Measurements from ENCODE around the gene KLK2. TPM values are rescaled to one million over a fixed set of nuclear protein-coding genes. Genes with fewer than 3 reads are reported as not detected.
"Not testable (repeated sequence)": the region's sequence is repeated elsewhere in the genome, so short reads cannot be mapped to it uniquely, and the experiment has no call there.

KLK2 gene
- total and polyA plus RNA-seq, 10 donors: 0.37 to 1.2 (median 0.65) TPM; not detected in 5

DNA sequence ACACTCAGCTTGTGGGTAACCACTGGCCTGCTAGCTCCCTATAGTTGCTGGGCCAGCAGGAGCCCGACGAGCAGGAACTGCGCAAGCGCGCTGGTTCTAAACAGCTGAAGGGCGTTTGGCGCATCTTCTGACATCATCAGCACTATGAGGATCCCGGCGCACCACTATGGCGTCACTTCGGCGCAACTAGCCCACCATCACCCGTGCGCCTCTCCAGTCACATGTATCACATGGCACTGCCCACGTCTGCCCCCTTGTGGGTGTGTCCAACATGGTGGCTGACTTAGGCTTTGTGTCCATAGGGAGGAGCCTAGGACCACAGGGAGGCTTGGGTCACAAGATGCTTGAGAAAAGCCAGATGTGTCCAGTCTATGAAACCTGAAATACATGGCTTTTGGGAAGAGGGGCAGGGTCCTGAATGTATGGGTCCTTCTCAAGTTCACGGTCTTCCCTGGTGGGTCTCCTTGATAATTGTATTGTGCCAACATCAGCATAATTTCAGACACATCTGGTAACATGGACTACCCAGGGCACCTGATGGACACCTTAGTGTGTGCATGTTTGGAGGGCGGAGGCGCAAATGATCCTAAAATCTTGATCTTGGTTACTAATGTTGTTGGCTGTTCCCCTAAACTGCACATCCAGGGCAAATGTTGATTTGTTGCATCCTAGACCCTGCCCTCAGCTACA lies 20.0 kb downstream of the KLK2 start:
- Histone ChIP-seq H3K4me1 (no peaks in the 10 kb centered on the region), H3K27me3 (replicated peaks in 1 of 7) (peaks cover 0 to 55% (median 0%) of the 10 kb centered on the region in 7 donors), H3K27ac (no peak overlapping the region), H3K9me3 (peaks cover 0 to 9% (median 2%) of the 10 kb centered on the region in 8 donors), H3K36me3 (no peaks in the 10 kb centered on the region), H3K4me3 (no peak overlapping the region)
- no peak for DNase-seq
- intact Hi-C loops (cut with DNase I; ENCODE audit: low total_unique reads): no loop called here
- TF ChIP-seq POLR2A (IDR thresholded peaks at IDR 0.05) (no peak), POLR2AphosphoS5 (IDR thresholded peaks at IDR 0.05) (no peak)
- TF ChIP-seq, protein P1, sequence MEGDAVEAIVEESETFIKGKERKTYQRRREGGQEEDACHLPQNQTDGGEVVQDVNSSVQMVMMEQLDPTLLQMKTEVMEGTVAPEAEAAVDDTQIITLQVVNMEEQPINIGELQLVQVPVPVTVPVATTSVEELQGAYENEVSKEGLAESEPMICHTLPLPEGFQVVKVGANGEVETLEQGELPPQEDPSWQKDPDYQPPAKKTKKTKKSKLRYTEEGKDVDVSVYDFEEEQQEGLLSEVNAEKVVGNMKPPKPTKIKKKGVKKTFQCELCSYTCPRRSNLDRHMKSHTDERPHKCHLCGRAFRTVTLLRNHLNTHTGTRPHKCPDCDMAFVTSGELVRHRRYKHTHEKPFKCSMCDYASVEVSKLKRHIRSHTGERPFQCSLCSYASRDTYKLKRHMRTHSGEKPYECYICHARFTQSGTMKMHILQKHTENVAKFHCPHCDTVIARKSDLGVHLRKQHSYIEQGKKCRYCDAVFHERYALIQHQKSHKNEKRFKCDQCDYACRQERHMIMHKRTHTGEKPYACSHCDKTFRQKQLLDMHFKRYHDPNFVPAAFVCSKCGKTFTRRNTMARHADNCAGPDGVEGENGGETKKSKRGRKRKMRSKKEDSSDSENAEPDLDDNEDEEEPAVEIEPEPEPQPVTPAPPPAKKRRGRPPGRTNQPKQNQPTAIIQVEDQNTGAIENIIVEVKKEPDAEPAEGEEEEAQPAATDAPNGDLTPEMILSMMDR (IDR thresholded peaks at IDR 0.05 in 8 of 11, conservative IDR thresholded peaks at IDR 0.05 in 3 of 11): no peak
- WGBS, 5 donors: 90 to 91% (median 90%) methylated on average over 18 of the region's 18 CpGs

DNA sequence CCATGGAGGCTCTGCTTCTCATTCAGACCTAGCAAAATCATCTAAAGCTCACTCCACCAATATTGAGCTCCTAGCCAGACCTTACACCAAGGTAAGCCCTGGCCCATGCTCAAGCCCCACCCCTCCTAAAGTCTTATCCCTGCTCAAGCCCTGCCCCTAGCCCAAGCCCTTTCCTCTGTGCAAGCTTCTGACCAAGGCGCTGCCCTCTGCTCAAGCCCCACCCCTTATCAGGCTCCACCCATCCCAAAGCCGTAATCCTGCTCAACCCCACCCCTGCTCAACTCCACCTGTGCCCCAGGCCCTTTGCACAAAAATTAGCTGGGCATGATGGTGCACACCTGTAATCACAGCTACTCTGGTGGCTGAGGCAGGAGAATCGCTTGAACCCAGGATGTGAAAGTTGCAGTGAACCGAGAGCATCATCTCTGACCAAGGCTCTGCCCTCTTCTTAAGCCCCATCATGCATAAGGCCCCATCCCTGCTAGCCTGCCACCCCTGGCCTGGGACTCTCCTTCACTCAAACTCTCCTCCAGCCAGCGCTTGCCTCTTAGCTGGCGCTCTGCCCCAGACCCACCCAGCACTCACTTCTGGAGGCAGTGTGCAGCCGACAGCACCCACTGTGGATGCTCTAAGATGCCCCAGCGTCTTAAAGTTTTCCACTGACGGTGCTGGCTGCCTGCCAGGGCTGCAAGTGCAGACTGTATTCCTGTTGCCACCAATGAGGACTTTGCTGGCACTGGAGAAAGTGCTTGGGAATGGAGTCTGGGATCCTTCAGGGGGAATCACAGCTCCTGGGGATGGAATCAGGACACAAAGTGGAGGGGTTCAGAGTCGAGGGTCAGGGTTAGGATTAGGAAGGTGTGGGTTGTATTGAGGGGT lies 21.5 kb downstream of the KLK2 start:
- intact Hi-C loops (cut with DNase I; ENCODE audit: low total_unique reads): no loop called here
- TF ChIP-seq POLR2AphosphoS5 (IDR thresholded peaks at IDR 0.05) (no peak), POLR2A (IDR thresholded peaks at IDR 0.05) (no peak)
- TF ChIP-seq, protein P1 (IDR thresholded peaks at IDR 0.05 in 8 of 11, conservative IDR thresholded peaks at IDR 0.05 in 3 of 11): no peak
- peaks cover 0 to 60% (median 0%) of the 10 kb centered on the region in 7 donors for H3K27me3 ChIP-seq (replicated peaks in 1 of 7)
- 74 to 79% (median 74%) methylated on average over 10 of the region's 10 CpGs for WGBS, 5 donors
- no peaks in the 10 kb centered on the region for H3K4me1 ChIP-seq
- DNase-seq: no peak
- H3K4me3 ChIP-seq: no peak overlapping the region
- no peaks in the 10 kb centered on the region for H3K36me3 ChIP-seq
- no peak overlapping the region for H3K27ac ChIP-seq
- peaks cover 0 to 9% (median 2%) of the 10 kb centered on the region in 8 donors for H3K9me3 ChIP-seq

DNA sequence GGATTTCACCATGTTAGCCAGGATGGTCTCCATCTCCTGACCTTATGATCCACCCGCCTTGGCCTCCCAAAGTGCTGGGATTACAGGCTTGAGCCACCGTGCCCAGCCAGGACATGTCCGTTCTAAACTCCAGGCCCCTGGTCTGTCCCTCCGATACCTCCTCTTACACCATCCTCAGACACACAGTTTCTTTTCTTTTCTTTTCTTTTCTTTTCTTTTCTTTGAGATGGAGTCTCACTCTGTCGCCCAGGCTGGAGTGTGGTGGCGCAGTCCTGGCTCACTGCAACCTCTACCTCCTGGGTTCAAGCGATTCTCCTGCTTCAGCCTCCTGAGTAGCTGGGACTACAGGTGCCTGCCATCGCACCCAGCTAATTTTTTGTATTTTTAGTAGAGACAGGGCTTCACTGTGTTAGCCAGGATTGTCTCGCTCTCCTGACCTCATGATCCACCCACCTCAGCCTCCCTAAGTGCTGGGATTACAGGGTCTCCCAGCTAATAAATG lies 22.9 kb downstream of the KLK2 start:
- H3K4me1 ChIP-seq; H3K27ac ChIP-seq; DNase-seq; intact Hi-C loops (cut with DNase I; ENCODE audit: low total_unique reads); H3K36me3 ChIP-seq; H3K4me3 ChIP-seq; H3K9me3 ChIP-seq: not testable (repeated sequence)
- H3K27me3 ChIP-seq (replicated peaks in 1 of 7): peaks cover 0 to 64% (median 0%) of the 10 kb centered on the region in 7 donors
- WGBS, 5 donors: 85 to 90% (median 89%) methylated on average over 9 of the region's 9 CpGs

DNA sequence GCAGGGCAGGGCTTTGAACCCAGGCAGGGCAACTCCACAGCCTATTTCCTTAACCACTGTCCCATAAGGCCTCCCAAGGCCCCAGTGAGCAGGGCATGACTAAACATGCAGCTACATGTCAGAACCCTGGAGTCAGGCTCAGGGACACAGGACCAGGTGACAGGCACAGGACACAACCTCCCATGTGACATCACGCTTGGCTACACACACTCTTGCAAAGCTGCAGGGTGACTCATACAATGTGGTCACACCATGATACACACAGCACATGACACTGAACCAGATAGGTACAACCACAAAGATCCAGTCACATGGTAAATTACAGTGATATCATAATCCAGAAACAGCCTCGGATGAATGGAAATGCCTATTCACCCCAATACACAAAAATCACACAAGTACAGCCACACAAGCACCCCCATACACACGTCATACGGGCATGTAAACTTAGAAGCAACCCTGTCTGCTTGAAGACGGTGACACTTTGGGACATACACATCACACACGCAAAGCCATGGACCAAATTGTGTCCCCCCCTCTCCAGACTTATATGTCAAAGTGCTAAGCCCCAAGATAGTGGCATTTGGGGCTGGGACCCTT lies 23.5 kb downstream of the KLK2 start:
- WGBS, 5 donors: 62 to 74% (median 68%) methylated on average over 5 to 6 of the region's 6 CpGs
- TF ChIP-seq, protein P1 (IDR thresholded peaks at IDR 0.05 in 8 of 11, conservative IDR thresholded peaks at IDR 0.05 in 3 of 11): no peak
- peak in 2 of 3 donors; percentile 33 to 51 for TF ChIP-seq POLR2AphosphoS5 (IDR thresholded peaks at IDR 0.05)

More for the DNA sequence above, 23.5 kb downstream of the KLK2 start:
- no peak overlapping the region for H3K4me3 ChIP-seq
- peaks cover 0 to 61% (median 0%) of the 10 kb centered on the region in 7 donors for H3K27me3 ChIP-seq (replicated peaks in 1 of 7)
- no peaks in the 10 kb centered on the region for H3K4me1 ChIP-seq
- peak; percentile 83 for DNase-seq
- H3K27ac ChIP-seq: peak overlapping the region in 3 of 8 donors; percentile 5 to 46 (median 11)
- intact Hi-C loops (cut with DNase I; ENCODE audit: low total_unique reads): no loop called here
- no peaks in the 10 kb centered on the region for H3K36me3 ChIP-seq
- H3K9me3 ChIP-seq: peaks cover 0 to 9% (median 2%) of the 10 kb centered on the region in 8 donors

All from spleen (tissue), 11 donors.